Activated gamma-delta T cell treated with Interleukin-2 at 50 U/mL for 16 hours (primary cell): ENCODE results near the gene TP53BP2.
A peak's percentile ranks its signal among the peaks of the same experiment; 100 is the strongest.

Experiments used
- DNase-seq: peaks from one replicate; pipeline ENCODE4 v3.0.0-alpha.2; 2020

The TP53BP2 gene

DNA sequence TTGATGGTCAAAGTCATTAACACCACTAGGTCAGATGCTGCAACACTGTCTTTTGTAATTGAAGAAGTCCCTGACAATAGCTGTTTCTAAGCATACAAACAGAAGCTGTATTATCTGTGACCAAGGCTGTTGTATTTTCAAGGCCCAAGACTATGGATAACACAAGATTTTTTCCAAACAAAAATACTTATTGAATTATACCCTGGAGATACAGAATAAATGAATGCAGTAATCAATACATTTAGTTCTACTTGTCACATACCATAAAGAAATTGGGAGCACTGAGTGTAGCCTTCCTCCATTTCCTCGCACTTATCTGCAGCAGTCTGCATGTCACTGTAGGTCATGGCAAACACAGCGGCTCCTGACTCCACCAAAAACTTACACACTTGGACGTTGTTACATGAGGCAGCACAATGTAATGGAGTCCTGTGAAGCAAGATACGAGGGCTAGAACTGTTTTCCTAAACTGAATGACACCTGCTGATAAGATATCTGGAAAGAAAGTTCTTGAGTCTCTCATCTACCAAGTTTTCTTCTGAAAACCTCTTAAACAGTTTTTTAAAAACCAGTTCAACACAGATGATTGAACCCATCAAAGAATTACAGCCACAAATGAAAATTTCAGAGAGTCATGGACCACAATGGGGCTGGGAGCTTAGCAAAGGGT, 56.9 kb downstream of the TP53BP2 start:
- no peak for DNase-seq

DNA sequence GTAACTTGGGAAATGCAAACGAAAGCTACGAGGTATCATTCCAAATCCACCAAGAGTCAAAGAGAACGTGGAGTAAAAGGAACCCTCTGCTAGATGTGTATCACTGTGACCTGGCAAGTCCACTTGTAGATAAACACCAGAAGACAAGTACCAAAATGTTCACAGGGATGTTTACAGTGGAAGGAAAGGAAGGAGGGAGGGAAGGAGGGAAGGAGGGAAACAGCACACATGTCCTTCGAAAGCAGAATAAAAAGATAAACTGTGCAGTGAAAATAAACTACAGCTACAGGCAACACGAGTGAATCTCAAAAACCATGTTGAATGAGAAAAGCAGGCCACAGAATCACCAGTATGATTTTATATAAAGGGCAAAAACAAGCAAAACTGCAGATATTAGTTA, 59.9 kb downstream of the TP53BP2 start:
- DNase-seq = no peak

DNA sequence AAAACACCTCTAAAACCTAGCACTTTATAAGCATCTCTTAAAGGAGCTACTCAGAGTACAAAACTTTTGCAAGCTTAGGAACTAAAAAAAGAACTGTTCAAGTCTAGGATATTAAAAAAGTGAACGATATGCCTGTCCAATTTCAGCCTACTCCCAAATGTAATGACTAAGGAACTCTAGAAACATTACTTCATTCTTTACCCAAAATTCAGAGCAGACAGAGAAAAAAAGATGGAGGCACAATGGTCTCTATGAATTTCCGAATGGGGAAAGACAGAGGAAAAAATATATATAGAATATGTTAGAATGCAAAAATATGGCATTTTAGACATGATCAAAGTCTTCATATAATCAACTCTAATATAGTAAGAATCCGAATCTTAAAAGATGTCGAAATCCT, 61.2 kb downstream of the TP53BP2 start:
- DNase-seq = no peak

DNA sequence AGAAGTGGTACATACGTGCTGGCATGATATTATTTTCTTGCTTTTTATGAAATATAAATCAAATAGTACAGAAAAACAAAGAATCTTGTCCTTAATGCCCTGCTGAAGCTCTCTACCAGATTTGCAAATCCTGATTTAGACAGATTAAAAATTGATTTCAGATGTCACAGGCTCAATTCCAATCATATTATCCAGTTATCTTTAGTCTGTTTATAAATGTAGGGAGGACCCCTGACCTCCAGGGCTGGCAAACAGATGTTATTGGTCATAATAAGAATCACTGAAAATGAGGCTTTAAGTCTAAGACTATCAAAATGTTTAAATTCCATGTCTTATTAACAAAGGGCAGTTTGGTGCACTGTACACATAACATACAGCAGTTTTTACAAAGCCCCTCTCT, 62.1 kb downstream of the TP53BP2 start:
- no peak for DNase-seq

DNA sequence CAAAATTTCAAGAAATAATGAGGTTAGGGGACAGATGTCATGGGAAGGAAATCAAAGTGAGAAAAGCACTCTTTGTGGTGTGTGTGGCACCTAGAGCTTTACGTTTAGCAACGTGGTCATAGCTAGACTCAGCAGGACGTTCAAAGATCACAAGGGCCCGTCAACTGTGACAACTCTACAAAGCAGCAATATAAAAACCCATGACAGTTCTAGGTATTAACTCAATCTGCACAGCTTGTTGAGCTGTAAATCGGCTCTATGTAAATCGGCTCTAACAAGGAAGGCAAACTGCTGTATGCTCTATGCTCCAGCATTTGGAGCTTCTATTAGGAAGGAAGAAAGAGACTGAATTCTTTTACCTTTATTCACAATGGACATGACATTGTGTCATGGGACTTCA, 64.8 kb downstream of the TP53BP2 start:
- DNase-seq = no peak

DNA sequence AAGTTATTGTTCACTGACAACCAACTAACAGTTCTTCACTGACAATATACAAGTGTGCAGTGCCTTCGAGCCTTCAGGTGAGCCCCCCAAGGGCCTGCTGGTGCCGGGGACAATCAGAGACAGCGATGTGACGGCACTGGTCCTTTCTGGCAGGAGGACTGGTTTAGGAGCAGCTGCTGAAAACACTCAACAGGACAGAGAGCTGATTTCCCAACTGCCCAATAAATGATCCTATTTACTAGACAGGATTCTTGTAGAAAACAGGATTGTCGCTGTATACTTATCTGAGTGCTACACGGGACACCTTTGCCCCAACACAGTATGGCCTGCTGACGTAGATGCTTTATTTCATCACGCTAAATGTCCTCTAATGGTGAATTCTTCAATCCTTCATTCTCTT, 65.4 kb downstream of the TP53BP2 start:
- no peak for DNase-seq

DNA sequence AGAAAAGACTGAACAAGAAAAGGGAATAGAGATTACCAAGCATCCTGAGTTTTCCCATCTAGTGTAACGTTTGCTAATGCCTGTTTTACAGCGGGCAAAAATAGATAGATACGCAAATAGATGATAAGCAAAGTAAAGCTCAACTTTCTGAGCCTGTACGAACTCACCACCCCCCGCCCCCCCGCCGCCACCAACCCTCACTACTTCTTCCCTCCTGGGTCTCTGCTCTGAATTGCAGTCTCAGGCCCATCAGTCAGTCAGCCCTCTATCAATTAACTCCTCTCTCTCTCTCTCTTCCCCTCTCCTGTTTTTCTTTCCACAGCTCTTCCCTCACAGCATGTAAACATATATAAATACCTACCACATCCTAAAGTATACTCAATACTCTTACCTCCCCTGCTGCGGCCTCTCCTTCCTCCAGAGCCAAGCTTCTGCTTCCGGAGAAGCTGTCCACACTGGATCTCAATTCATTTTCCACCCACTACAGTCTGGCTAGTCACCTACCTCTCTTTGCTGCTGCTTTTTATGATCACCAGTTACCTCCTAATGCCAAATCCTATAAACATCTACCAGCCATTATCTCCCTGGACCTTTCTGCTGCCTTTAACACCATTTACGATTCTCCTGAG, 68.8 kb downstream of the TP53BP2 start:
- no peak for DNase-seq

DNA sequence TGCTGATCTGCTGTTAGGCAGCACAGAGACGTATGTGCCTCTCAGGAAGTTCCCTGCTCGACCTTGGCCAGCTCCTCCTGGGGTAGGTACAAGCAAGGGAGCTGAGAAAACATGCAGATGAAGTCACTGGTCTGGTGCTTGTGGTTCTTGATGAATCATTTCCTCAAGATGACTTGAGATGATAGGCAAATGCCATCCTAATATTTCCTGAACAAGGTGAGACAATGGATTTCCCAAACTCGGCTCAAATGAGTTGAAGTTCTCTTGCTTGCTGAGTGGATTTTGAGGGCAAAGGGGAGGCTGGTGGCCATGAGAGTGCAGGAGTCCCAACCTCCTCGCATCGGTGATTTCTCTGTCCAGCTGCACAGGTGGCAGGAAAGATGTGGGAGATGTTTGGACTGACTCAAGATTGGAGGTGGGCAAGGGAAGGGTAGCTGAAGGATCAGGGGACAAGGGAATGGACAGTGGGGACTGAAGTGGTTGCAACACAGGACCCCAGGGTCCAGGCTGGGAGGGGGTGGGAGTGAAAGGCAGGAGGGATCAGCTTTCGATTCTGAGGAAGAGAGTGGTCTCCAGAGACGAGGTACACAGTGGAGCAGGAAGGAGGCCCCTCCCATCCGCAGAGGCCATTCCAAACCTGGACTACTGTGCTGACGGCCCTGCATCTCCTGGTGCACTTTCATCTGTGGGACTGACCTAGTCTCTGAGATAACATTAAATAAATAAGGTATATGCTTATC, 69.5 kb downstream of the TP53BP2 start:
- DNase-seq = peak; percentile 17

DNA sequence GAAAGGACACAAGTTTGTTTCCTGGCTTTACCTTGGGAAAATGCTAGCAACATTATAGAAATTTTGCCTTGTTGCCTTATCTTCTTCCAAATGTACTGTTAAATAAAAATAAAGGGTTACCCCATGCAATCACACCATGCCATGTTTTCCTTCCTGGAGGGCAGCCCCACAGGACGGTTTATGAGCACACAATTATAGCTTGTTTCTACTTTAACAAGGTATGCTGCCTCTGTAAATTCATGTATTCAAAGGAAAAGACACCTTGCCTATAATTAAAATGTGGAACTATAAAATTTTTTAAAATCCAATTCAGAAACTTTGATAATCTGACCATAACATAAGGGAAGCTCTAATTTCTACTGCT, 70.1 kb downstream of the TP53BP2 start:
- no peak for DNase-seq

DNA sequence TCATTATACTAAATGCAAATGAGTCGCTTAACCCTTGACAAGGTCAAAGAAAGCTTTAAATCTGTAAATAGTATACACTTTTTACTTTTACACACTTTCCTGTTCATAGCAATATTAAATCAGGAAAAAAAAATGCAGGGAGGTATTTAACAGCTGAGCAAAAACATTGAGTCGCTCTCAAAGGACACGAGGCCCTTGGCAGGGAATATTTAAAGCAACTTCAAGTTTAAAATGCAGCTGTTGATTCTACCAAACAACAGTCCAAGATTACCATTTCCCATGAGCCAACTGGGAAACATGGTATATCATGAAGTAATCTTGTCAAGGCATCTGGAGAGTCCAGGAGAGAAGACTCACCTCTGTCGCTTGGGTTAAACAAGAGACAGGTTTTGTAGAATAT, 70.7 kb downstream of the TP53BP2 start:
- no peak for DNase-seq

DNA sequence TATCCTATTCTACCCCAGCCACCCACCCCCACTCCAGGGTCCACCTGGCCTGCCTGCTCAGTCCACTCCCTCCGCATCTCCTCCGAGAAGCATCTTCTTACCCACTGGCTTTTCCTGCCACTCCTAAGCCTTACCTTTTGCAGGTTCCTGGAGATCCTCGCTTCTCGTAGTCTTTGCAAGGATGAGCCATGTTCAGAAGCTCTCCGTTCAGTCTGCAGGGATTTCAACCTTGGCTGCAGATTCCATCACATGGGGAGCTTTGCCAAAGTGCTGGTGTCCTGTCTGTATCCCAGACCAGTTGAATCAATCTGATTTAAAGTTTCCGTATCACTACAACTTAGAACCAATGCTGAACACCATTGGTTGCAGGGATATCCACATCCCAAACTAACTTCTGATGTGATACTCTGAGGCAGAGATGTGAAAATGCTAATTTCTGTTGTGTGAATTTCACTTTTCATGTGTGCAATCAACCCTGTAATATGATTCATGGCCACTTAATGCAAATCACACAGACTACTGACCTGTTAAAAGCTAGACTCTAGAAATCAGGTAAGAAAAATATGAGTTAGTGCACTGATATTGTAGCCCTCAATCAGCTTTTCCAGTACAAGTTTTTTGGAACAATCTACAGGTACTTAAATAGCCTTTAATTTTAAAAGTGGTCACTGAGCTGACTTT, 71.5 kb downstream of the TP53BP2 start:
- DNase-seq = no peak

DNA sequence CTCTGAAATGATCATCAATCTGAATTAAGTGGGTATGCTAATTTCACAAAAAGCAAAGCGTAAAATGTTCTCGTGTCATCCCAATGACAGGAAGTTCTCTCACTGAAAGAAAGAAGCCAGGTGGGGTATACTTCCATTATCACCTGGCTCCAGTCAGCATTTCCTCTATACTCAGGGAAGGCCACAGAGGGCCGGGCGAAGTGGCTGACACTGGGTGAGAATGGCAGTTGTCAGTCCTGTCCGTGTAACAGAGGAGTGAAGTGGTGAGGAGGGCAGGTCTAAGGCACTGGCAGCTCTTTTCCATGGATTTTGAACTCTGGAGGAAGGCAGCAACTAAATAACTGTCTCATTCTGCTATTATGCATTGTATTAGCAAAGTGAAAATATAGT, 73.0 kb downstream of the TP53BP2 start:
- DNase-seq = no peak

DNA sequence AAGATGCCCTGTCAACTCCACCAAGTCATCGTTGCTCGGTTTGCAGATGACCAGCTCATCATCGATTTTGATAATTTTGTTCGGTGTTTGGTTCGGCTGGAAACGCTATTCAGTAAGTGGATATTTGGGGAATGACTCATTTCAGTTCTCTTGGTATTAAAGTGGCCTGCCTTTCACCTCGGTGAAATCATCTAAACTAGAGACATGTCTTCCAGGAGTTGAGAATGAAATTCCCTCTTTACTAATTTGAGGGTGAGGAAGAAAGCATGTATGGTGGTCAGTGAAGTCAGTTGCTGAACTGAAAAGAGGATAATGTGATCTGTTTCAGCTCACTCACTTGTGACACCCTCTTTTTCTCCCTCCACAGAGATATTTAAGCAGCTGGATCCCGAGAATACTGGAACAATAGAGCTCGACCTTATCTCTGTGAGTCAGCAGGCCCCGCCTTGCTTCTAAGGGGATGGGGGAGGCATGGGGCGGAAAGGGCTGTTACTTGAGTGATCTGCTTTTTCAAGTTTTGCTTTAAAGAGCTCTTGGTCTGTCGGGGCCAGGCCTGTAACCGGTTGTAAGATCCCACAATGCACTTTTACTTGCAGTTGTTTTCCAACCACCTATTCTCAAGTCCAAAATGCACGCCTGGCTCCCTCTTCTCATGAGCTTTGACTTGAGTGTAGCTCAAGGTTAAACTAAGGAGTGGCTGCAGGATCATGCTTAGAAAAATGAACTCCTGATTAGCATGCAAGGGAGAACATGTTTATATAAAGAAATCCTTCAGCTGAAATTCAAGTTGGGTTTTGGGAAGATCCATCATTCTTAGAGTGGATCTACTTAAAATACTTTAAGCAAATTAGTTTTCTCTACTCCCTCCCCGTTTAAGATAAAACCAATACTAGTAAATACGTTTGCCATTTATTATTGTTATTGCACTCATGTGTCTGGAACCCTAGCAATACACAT, 73.7 kb downstream of the TP53BP2 start:
- no peak for DNase-seq

DNA sequence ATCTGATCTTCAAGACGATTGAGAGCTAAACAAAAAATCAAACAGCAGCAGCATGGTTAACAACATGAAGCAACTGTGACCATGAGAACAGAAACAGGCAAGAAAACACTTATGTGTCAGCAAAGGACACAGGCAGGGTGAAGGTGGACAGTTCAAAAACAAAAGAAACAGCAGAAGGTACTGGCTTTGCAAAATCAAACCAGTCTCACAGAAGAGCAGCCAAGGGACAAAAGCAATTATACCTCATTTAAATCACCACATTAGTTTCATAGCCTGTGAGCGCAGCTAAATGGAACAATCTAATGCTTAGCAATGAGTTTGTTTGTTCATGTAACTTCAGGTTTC, 74.3 kb downstream of the TP53BP2 start:
- DNase-seq = no peak

DNA sequence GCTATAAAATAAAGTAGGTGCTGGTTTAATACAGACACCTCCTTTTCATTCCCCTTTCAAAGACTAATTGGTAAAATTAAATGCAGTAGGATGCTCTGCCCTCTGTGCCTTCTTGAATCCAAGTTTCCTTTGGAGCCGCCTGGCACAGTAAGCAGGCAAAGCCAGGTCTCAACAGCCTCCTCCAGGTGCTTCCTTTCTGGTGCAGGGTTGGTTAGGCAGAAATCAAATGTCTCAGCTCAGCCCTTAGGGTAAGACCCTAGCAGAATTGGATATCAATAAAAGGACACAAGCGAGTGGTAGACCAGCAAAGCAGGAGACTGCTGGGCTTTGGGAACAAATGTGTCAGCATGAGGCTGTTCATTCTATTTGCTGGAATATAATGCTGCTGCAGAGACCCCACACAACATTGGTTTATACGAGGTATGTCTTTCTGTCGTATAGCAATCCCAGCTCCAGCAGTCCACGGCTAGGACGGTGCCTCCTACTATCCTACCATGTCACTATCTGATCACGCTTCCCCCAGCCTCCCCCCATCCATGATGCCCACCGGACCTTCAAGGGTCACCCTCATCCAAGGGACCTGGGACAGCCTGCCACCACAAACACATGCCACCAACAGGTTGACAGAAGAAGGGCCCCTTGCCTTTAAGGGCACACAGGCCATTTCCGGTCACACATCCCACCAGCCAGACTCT, 75.0 kb downstream of the TP53BP2 start:
- no peak for DNase-seq

DNA sequence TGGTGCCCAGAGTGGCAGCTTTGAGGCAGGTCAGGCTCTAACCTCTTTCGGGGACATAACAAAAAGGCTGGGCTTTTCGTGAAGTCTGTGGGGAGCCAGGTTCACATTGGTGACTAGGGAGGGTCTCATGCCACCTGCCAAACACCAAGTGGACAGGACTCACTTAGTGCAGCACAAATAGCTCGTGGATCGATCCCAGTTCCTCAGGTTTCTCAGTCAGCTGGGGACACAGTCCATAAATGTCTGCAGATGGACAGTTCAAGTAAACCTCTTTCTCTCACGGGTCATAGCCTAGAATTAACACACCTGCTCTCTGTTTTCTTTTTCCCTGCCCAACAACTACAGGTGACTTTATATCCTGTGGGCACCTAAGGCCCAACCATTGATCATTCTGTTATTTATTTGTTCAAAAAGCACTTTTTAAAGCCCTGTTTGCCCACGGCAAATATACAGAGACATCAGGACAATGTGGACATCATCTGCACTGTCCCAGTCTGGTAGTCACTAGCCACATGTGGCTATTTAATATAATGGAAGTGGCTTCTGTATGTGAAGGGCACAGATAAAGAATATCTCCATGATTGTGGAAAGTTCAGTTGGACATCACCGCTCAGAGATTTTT, 79.9 kb downstream of the TP53BP2 start:
- no peak for DNase-seq

DNA sequence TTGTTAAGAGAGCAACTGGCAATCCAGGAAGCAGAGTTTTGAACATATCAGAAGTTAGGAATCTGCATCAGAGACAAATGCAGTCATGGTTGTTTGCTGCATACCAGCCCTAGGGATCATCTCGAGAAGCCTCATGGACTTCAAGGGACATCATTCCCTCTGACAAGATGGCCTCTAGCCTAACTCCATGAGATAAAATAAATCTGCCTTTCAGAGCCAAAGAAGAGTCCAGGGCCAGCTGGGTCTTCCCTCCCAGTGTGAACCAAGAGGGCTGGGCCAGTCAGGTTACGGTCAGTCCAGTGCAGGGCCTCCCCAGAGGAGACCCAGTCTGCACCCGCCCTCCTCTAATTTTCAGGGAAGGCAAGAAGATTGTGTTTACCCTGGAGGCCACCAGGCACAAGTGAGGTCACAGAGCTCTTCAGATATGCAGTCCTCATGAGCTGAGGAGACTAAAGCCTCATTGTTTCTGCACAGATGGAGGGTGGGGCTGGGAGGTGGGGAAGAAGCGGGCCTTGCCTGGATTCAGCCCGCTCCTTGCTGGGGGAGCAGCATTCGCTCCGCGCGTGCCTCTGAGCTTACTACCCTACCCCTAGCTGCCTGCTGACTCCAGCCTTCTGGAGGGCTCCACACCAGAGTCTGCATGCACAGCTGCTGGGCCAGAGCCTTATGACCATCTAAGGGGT, 80.6 kb downstream of the TP53BP2 start:
- no peak for DNase-seq

DNA sequence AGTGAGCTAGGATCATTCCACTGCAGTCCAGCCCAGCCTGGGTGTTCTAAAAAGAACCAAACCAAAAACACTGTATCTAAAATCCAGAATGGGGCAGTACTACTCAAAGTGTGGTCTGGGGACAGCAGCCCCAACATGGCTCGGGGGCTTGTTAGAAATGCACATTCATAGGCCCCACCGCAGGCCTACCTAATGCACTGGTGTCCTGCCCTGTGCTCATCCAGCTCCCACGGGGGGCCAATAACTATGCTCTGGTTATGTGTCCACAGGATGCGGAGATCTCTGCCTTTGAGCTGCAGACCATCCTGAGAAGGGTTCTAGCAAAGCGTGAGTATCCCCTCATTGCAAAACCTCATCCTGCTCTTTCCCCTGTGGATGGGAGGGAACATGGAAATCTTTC, 81.9 kb downstream of the TP53BP2 start:
- no peak for DNase-seq

DNA sequence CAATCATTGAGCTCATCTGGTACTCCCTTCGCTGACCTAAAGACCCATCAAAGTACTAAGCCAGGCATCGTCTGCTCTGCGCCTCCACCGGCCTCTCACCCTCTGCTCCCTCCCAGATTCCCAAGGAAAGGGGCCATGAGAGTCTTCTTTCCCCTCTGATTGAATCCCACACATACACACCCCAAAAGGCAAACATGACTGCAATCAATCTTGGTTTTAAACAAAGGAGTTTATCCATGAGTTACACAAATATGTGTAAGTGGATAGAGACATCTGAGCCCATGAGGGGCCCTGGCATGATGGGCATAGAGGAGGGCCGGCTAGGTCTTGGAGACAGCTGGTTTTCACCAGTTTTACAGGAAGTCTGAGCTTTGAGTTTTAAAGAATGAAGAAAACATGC, 82.5 kb downstream of the TP53BP2 start:
- no peak for DNase-seq

DNA sequence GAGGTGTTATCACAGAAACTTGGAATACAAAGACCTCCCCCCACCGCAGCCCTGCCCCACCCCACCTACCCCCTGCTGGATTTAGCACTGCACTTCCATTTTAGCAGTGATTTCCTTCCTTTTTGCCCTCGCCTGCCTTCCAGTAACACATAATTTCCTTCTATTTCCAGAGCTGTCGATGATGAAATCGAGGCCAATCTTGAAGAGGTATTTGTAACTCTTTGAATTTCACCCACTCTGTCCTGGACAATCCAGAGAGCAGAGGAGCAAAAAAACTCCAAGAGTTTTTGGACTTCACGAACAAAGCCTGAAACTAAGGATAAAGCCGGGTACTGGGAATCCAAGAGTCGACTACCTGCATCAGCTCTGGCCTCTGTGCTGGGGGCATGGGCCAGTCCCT, 84.3 kb downstream of the TP53BP2 start:
- no peak for DNase-seq

DNA sequence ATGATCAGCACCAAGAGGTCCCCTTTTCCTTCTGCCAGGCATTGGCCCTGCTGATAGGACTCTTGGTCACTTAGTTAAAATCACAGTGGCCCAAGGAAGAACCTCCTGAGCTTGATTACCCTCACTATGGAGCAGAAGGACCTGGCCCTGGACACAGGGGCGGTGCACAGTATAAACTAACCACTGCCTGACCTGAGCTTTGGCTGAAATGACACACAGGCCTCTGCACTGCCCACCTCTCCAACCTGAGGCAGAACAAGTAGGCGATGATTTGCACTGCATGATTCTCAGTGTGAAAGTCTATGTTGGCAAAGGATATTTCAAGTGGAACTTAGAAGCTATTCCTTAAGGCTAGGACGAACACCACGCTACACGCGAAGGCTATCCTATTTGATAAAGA, 84.9 kb downstream of the TP53BP2 start:
- no peak for DNase-seq
